Measurements from ENCODE around the gene PTPRC. TPM values are rescaled to one million over a fixed set of nuclear protein-coding genes. Genes with fewer than 3 reads are reported as not detected.
A peak's percentile ranks its signal among the peaks of the same experiment; 100 is the strongest.

PTPRC gene
- total RNA-seq, 2 experiments from 2014 or later = 689 to 714 TPM

DNA sequence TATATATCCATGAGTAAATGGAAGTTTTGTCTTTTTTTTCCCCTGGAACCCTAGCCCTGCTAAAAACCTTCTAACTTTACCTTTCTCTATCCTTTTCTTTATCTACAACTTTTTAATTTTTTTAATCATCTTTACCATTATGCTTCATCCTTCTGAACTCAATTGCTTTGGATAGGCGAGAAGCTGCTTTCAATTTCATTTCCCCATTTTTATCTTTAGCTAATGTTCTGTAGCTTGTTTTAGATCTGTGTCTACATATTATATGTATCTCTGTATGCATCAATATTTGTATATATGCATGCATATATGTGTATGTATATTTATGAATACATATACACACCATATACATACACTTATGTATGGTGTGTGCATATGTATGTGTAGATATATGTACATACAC is 57.4 kb downstream of the PTPRC start:
- CTCF ChIA-PET = interaction anchor here (0.9 kb wide), 1 partner anchor 16 kb away, joined by 3 read pairs; no protein-coding TSS in a partner anchor
- Mint-ChIP-seq H3K4me1 (ENCODE audit: low read depth) (peaks cover 80% of the 10 kb centered on the region), H3K27ac (peak overlapping the region; percentile 74), H3K9me3 (no peaks in the 10 kb centered on the region), H3K36me3 (ENCODE audit: low read depth) (peaks cover 69% of the 10 kb centered on the region), H3K4me3 (no peak overlapping the region), H3K27me3 (ENCODE audit: low read depth) (no peaks in the 10 kb centered on the region)
- intact Hi-C loops (cut with micrococcal nuclease) = no loop called here
- DNase-seq = no peak

DNA sequence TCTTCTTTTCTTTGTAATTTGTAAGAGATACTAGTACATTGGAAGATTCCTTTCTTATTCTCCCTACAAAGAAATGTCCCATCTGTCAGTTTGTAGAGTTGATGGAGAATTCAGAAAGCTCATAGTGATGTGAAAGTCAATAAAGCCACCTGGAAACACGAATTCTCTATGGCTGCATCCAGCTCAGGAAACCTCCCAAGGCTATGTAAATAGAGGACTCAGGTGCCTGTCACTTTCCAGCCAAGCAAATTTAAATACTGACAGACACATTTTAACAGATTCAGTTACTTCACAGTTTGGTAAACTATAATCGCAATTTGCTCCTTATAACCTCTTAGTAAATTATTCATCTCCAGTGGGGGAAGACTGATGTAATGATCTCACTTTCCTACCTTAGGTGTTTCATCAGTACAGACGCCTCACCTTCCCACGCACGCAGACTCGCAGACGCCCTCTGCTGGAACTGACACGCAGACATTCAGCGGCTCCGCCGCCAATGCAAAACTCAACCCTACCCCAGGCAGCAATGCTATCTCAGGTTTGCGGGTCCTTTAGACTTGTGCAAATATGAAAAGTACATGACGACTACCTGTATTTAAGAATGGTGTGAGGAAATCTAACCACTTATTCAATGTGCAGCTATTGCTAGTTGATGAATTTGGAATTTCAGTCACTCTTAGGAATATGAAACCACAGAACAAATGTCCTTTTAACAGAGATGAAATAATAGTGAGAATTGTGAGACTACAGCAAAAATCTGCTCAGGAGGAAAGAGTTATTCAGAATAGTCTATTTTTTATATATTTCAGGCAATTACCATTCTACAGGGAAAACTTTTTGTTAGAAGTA is 60.6 kb downstream of the PTPRC start:
- H3K27me3 Mint-ChIP-seq (ENCODE audit: low read depth) = no peaks in the 10 kb centered on the region
- H3K36me3 Mint-ChIP-seq (ENCODE audit: low read depth) = peaks cover 72% of the 10 kb centered on the region
- peak; percentile 86 for DNase-seq
- peak overlapping the region; percentile 83 for H3K27ac Mint-ChIP-seq
- H3K4me3 Mint-ChIP-seq = peak overlapping the region; percentile 19
- CTCF ChIA-PET = interaction anchor here (0.9 to 2.6 kb wide), 7 partner anchors 12 to 107 kb away, joined by 3 to 6 read pairs (median 3); no protein-coding TSS in a partner anchor
- intact Hi-C loops (cut with micrococcal nuclease) = loop anchor here (1.0 to 2.0 kb wide), 2 partner anchors 27 to 176 kb away; no protein-coding TSS in a partner anchor
- H3K4me1 Mint-ChIP-seq (ENCODE audit: low read depth) = peaks cover 81% of the 10 kb centered on the region
- H3K9me3 Mint-ChIP-seq = no peaks in the 10 kb centered on the region

DNA sequence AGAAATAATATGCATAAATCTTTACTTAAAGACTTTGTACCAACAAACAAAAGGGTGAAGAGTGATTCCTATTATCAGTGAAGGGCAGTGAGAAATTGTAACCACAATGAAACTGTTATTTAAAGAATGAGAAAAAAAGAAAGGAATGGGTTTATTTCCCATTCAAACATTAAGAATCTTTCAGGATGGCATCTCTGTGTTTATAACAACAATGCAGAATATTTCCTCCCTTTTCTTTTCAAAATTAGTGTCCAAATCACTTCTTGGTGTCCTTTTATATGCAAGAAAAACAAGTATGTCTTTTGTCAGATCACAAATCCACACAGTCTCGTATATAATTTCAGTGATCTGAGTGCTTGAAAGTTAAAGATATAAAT is 61.2 kb downstream of the PTPRC start:
- no peaks in the 10 kb centered on the region for H3K27me3 Mint-ChIP-seq (ENCODE audit: low read depth)
- H3K27ac Mint-ChIP-seq = peak overlapping the region; percentile 83
- peaks cover 74% of the 10 kb centered on the region for H3K36me3 Mint-ChIP-seq (ENCODE audit: low read depth)
- no peak overlapping the region for H3K4me3 Mint-ChIP-seq
- H3K4me1 Mint-ChIP-seq (ENCODE audit: low read depth) = peaks cover 82% of the 10 kb centered on the region
- H3K9me3 Mint-ChIP-seq = no peaks in the 10 kb centered on the region
- CTCF ChIA-PET = interaction anchor here (0.8 to 2.6 kb wide), 11 partner anchors 9 to 177 kb away, joined by 3 to 8 read pairs (median 3); no protein-coding TSS in a partner anchor
- no peak for DNase-seq
- intact Hi-C loops (cut with micrococcal nuclease) = no loop called here

DNA sequence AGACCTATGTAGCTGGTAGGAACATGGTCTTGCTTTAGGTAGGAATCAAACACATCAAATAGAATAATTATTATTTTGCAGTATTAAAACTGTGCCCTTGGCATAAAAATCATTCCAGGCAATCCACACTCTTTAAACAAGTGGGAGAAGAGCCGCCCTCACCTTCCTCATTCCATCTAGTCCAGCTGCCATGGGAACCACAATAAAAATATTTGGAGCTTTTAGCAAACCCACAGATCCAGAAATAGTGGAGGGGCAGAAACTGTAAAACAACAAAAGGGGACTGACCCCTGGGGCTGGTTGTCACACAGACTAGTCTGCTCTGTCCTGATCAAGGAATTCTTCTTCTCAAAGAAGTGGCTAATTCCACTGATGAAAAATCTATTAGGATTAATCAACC is 61.6 kb downstream of the PTPRC start:
- no peak overlapping the region for H3K4me3 Mint-ChIP-seq
- H3K9me3 Mint-ChIP-seq = no peaks in the 10 kb centered on the region
- intact Hi-C loops (cut with micrococcal nuclease) = no loop called here
- H3K27ac Mint-ChIP-seq = peak overlapping the region; percentile 83
- CTCF ChIA-PET = interaction anchor here (0.7 to 2.6 kb wide), 8 partner anchors 10 to 177 kb away, joined by 3 to 8 read pairs (median 4); no protein-coding TSS in a partner anchor
- peaks cover 78% of the 10 kb centered on the region for H3K36me3 Mint-ChIP-seq (ENCODE audit: low read depth)
- H3K4me1 Mint-ChIP-seq (ENCODE audit: low read depth) = peaks cover 84% of the 10 kb centered on the region
- H3K27me3 Mint-ChIP-seq (ENCODE audit: low read depth) = no peaks in the 10 kb centered on the region
- no peak for DNase-seq

DNA sequence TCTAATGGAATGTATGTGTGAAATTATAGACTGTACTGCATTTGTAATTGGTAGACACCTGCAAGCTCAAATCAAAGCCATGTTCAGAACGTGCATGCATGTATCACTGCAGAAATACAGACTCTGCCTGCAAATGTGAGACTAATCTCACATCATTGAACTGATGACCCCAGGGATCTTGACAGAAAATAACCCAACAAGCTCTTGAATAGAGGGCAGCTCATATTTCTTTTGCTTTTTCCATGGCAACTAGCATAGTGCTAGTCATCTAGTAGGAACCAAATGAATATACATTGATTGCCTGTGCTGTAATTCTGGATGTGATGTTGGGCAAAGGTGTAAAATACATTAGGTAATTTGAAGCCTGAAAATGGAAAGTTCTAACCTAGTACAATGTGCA is 62.4 kb downstream of the PTPRC start:
- Mint-ChIP-seq H3K9me3 (no peaks in the 10 kb centered on the region), H3K27ac (peak overlapping the region; percentile 83), H3K4me3 (no peak overlapping the region), H3K4me1 (ENCODE audit: low read depth) (peaks cover 83% of the 10 kb centered on the region), H3K27me3 (ENCODE audit: low read depth) (no peaks in the 10 kb centered on the region), H3K36me3 (ENCODE audit: low read depth) (peaks cover 80% of the 10 kb centered on the region)
- intact Hi-C loops (cut with micrococcal nuclease) = loop anchor here (1.0 kb wide), 1 partner anchor 9 kb away; no protein-coding TSS in a partner anchor
- no peak for DNase-seq
- CTCF ChIA-PET = interaction anchor here (1.3 to 2.6 kb wide), 6 partner anchors 10 to 178 kb away, joined by 3 to 8 read pairs (median 4); no protein-coding TSS in a partner anchor

DNA sequence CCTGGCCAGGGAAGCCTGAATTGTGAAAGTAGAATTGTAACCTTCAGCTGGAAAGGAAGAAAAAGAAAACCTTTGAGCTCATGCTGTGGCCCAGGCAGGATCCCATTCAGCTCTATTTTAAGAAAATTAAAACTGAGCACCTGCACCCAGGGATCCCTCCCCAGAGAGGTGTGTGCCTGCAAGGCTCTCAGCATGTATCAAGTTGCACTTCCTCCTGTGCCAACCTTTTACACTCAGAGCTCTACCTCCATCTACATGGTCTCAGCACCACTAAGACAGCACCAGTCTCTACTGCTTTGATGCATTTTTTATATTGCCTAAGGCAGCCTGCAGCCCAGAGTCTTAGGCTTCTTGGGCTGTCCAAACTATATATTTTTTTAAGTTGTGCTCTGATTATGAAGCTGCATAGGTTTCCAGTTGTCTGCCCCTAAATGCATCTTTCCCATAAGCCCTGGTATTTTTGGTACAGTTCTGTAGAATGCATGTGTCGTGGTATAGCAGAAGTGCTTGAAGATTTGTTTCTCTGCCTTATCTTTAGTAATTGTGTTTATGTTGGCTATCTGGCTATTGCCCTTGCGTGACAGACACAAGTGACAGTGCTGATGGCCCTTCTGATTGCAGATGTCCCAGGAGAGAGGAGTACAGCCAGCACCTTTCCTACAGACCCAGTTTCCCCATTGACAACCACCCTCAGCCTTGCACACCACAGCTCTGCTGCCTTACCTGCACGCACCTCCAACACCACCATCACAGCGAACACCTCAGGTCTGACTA is 63.1 kb downstream of the PTPRC start:
- intact Hi-C loops (cut with micrococcal nuclease) = loop anchor here (1.0 kb wide), 1 partner anchor 8 kb away; no protein-coding TSS in a partner anchor
- no peak overlapping the region for H3K4me3 Mint-ChIP-seq
- H3K9me3 Mint-ChIP-seq = no peaks in the 10 kb centered on the region
- peaks cover 77% of the 10 kb centered on the region for H3K36me3 Mint-ChIP-seq (ENCODE audit: low read depth)
- no peaks in the 10 kb centered on the region for H3K27me3 Mint-ChIP-seq (ENCODE audit: low read depth)
- H3K4me1 Mint-ChIP-seq (ENCODE audit: low read depth) = peaks cover 80% of the 10 kb centered on the region
- DNase-seq = no peak
- peak overlapping the region; percentile 41 for H3K27ac Mint-ChIP-seq
- CTCF ChIA-PET = interaction anchor here (1.2 to 2.6 kb wide), 7 partner anchors 11 to 179 kb away, joined by 3 to 8 read pairs (median 4); no protein-coding TSS in a partner anchor

DNA sequence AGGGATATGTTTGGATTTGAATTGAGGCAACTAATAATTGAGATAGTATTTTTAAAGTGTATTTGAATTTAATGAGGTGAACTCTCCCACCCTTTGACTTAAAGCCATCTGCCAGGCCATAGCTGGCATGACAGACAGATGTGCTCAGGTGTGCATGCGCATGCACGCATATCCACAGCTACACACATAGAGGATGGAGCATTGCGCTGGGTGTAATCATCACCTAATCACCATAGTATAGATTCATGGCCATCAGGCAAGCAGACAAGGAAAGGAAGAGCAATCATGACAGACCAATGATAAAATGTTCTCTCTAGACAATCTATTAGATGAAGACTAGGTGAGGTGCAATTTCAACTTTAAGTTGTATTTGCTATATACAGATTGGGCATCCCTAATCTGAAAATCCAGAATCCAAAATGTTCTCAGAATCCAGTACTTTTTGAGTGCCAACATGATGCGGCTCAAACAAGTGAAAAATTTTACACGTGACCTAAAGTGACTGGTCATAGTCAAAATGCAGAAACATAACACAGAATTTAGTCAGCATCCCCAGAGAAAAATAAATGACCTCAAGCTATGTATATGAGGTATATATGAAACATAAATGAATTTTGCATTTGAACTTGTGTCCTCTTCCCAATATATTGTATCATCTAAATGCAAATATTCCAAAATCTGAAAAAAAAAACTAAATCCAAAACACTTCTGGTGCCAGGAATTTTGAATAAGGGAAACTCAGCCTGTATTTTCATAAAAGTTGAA is 70.1 kb downstream of the PTPRC start:
- intact Hi-C loops (cut with micrococcal nuclease) = no loop called here

DNA sequence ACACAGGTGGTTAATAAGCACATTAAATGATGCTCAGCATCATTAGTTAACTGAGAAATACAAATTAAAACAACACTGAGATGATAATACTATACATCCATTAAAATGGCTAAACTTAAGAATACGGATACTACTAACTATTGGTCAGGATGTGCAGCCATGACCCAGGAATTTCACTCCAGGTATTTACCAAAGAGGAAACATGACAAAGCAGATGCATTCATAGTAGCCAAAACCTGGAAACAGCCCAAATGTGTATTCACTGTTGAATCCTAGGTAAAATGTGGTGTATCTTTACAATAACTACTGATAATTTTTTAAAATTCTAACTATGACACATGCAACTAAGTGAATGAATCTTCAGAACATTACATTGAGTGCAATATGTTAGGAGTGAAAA is 73.0 kb downstream of the PTPRC start:
- intact Hi-C loops (cut with micrococcal nuclease) = no loop called here
- no peaks in the 10 kb centered on the region for H3K27me3 Mint-ChIP-seq (ENCODE audit: low read depth)
- CTCF ChIA-PET = interaction anchor here (1.1 kb wide), 1 partner anchor 12 kb away, joined by 3 read pairs; no protein-coding TSS in a partner anchor
- H3K36me3 Mint-ChIP-seq (ENCODE audit: low read depth) = peaks cover 65% of the 10 kb centered on the region
- H3K4me1 Mint-ChIP-seq (ENCODE audit: low read depth) = peaks cover 61% of the 10 kb centered on the region
- no peaks in the 10 kb centered on the region for H3K9me3 Mint-ChIP-seq
- no peak for DNase-seq
- peak overlapping the region; percentile 56 for H3K27ac Mint-ChIP-seq
- no peak overlapping the region for H3K4me3 Mint-ChIP-seq

More for the DNA sequence above, 70.1 kb downstream of the PTPRC start:
- peaks cover 69% of the 10 kb centered on the region for H3K36me3 Mint-ChIP-seq (ENCODE audit: low read depth)
- H3K27ac Mint-ChIP-seq = peak overlapping the region; percentile 50
- no peak overlapping the region for H3K4me3 Mint-ChIP-seq
- H3K27me3 Mint-ChIP-seq (ENCODE audit: low read depth) = no peaks in the 10 kb centered on the region
- H3K9me3 Mint-ChIP-seq = no peaks in the 10 kb centered on the region
- CTCF ChIA-PET = no interaction called here
- no peak for DNase-seq
- peaks cover 62% of the 10 kb centered on the region for H3K4me1 Mint-ChIP-seq (ENCODE audit: low read depth)

DNA sequence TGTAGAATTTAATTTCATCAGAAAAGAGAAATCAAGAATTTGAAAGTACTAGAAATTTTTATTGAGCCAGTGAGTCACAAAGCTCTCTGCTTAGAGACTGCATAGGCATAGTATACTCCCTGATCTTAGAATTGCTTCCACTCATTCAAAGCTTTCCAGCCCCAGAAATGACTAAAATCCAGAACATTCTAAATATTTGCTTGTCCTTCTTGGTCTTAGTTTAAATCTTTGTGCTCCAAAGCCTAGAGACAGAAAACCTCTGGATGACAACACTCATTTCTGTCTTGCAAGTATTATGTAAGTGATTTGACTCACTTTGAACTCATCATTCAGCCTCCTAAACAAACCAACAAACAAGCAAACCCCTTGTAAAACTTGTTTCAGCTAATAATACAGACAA is 74.2 kb downstream of the PTPRC start:
- Mint-ChIP-seq H3K4me3 (no peak overlapping the region), H3K4me1 (ENCODE audit: low read depth) (peaks cover 58% of the 10 kb centered on the region), H3K36me3 (ENCODE audit: low read depth) (peaks cover 67% of the 10 kb centered on the region), H3K27ac (peak overlapping the region; percentile 56), H3K9me3 (no peaks in the 10 kb centered on the region), H3K27me3 (ENCODE audit: low read depth) (no peaks in the 10 kb centered on the region)
- CTCF ChIA-PET = interaction anchor here (0.8 kb wide), 1 partner anchor 13 kb away, joined by 3 read pairs; no protein-coding TSS in a partner anchor
- DNase-seq = no peak
- intact Hi-C loops (cut with micrococcal nuclease) = no loop called here

DNA sequence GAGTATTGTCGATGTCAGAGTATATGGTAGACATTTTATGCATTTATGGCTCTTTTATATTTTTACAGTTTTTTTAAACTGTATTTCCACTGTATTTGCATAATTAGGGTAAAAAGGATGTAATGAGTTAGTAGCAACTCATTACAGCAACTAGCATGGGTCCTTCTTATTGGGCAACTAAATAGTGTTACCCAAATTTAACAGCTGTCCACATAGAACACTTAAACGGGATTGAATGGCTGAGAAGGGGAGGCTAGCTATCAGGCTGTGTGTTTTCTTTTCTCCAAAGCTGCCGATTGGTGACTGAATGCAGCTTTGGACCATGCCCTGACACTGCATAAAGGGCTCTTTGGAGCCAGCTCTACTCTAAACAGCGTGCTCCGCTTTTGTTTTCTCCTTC is 75.4 kb downstream of the PTPRC start:
- no peaks in the 10 kb centered on the region for H3K9me3 Mint-ChIP-seq
- H3K36me3 Mint-ChIP-seq (ENCODE audit: low read depth) = peaks cover 61% of the 10 kb centered on the region
- intact Hi-C loops (cut with micrococcal nuclease) = no loop called here
- no peak for DNase-seq
- no peak overlapping the region for H3K27ac Mint-ChIP-seq
- no peaks in the 10 kb centered on the region for H3K27me3 Mint-ChIP-seq (ENCODE audit: low read depth)
- CTCF ChIA-PET = interaction anchor here (0.9 kb wide), 1 partner anchor 10 kb away, joined by 6 read pairs; no protein-coding TSS in a partner anchor
- peaks cover 52% of the 10 kb centered on the region for H3K4me1 Mint-ChIP-seq (ENCODE audit: low read depth)
- no peak overlapping the region for H3K4me3 Mint-ChIP-seq

DNA sequence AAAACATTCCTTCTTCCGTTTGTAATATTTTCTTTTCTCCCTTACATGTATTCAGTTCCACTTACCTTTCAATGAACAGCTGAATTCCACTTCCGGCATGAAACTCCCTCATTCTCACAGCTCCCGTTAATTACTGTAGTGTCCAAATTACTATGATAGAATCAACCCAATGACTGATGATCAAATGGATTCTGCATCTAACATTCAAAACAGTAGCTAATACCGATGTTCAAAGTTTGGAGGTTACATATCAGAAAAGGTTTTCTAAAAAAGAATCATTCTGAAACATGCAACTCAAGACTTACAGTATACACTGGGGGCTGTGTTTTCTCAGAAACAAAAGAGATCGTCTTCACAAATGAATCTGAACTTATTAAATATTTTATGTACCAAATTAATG is 77.2 kb downstream of the PTPRC start:
- peak overlapping the region; percentile 70 for H3K27ac Mint-ChIP-seq
- H3K27me3 Mint-ChIP-seq (ENCODE audit: low read depth) = no peaks in the 10 kb centered on the region
- no peak overlapping the region for H3K4me3 Mint-ChIP-seq
- intact Hi-C loops (cut with micrococcal nuclease) = loop anchor here (1.0 kb wide), 1 partner anchor 9 kb away; no protein-coding TSS in a partner anchor
- H3K4me1 Mint-ChIP-seq (ENCODE audit: low read depth) = peaks cover 58% of the 10 kb centered on the region
- peaks cover 62% of the 10 kb centered on the region for H3K36me3 Mint-ChIP-seq (ENCODE audit: low read depth)
- CTCF ChIA-PET = interaction anchor here (1.5 kb wide), 1 partner anchor 17 kb away, joined by 4 read pairs; no protein-coding TSS in a partner anchor
- no peak for DNase-seq
- H3K9me3 Mint-ChIP-seq = no peaks in the 10 kb centered on the region
